NT2/D1 (cell line): ENCODE measurements around the gene HSD3B2.

Experiments
- SUZ12 ChIP-seq: IDR thresholded peaks from 2 replicates; pipeline ENCODE4 v1.6.1; 2011; ENCODE audit not compliant: insufficient read length, insufficient read depth; ENCODE audit errors: extremely low read depth
- ZNF274 ChIP-seq: IDR thresholded peaks from 2 replicates; pipeline ENCODE4 v1.6.1; 2011; ENCODE audit warnings: mild to moderate bottlenecking, low read depth, low read length

- TF ChIP-seq ZNF274 (no peak), SUZ12 (no peak)
These were observed 23.8 kb downstream of the HSD3B2 start for GRCh38 chr1:119438761-119439160.
